ENCODE data around the gene BANK1. TPM values are rescaled to one million over a fixed set of nuclear protein-coding genes. Genes with fewer than 3 reads are reported as not detected.

Gene BANK1
- total and polyA plus RNA-seq, 2 of the 8 experiments (the other 6 are each of a cell fraction or from before 2014, with no cell fraction given), result 0.59 to 0.93 TPM

GRCh38 chr4:101952985-101953384 is 162.5 kb downstream of the BANK1 start:
- CTCF ChIA-PET (ENCODE audit: partially characterized antibody), result no interaction called here
- no peak overlapping the region for H2AFZ ChIP-seq (ENCODE audit: low read length)
- peaks cover 0 to 16% (median 7%) of the 10 kb centered on the region in 4 experiments; a peak in 5 of 7 replicates for H3K4me1 ChIP-seq (replicated peaks in 1 of 4; ENCODE audit: control insufficient read depth in 3 of 4, insufficient read depth in 4 of 4, low read length in 3 of 4)
- 87% methylated on average over 4 of the region's 4 CpGs; no CpG with 5 or more reads in 1 of the 2 experiments for WGBS, 2 experiments (ENCODE audit: extremely low coverage in 1 of 2, insufficient coverage in 1 of 2, insufficient read length in 1 of 2, insufficient replicate concordance in 2 of 2, low coverage in 1 of 2, low lambda C conversion rate in 2 of 2, missing lambda C conversion rate in 1 of 2)
- H4K5ac ChIP-seq (ENCODE audit: insufficient read length, low read depth, low read length), result peak overlapping the region; percentile 73
- no peak overlapping the region for H3K23ac ChIP-seq (ENCODE audit: insufficient read length)
- H3K4me3 ChIP-seq (ENCODE audit: extremely low read depth in 1 of 4, insufficient read depth in 2 of 4, low read depth in 3 of 4, low read length in 4 of 4), result no peak overlapping the region
- no peaks in the 10 kb centered on the region for H3K27me3 ChIP-seq (replicated peaks in 1 of 4; ENCODE audit: control insufficient read depth in 3 of 4, extremely low read depth in 1 of 4, insufficient read depth in 3 of 4, low read length in 3 of 4)
- H2BK120ac ChIP-seq (replicated peaks; ENCODE audit: low read depth, low read length), result no peak overlapping the region
- H4K8ac ChIP-seq (ENCODE audit: extremely low read depth, insufficient read depth, low read length), result no peak overlapping the region
- no peak for FAIRE-seq
- H3K27ac ChIP-seq (ENCODE audit: low read depth, low read length), result no peak overlapping the region
- no peak overlapping the region for H3K9ac ChIP-seq (replicated peaks in 1 of 4; ENCODE audit: extremely low read depth in 1 of 4, low read depth in 3 of 4, low read length in 3 of 4)
- H3K9me3 ChIP-seq (ENCODE audit: insufficient read depth in 2 of 2, low read depth in 1 of 2, low read length in 1 of 2), result no peaks in the 10 kb centered on the region
- no peak overlapping the region for H2BK5ac ChIP-seq (ENCODE audit: low read depth, low read length)
- H3K79me2 ChIP-seq (ENCODE audit: control insufficient read depth in 1 of 2, insufficient read depth in 2 of 2, low read length in 2 of 2), result no peaks in the 10 kb centered on the region
- no peak overlapping the region for H3K18ac ChIP-seq (ENCODE audit: extremely low read depth, low read length)
- no peaks in the 10 kb centered on the region for H3K79me1 ChIP-seq (ENCODE audit: low read depth, low read length)
- H3K36me3 ChIP-seq (ENCODE audit: control insufficient read depth in 2 of 4, insufficient read depth in 4 of 4, low read length in 3 of 4), result no peaks in the 10 kb centered on the region
- no peak overlapping the region for H2BK15ac ChIP-seq (ENCODE audit: low read length)
- H3K23me2 ChIP-seq (ENCODE audit: low read depth, low read length), result no peaks in the 10 kb centered on the region
- no peak overlapping the region for H2AK5ac ChIP-seq (ENCODE audit: low read depth, low read length)
- TF ChIP-seq YY1 (IDR thresholded peaks at IDR 0.05; ENCODE audit: low read depth, low read length) (no peak), RAD21 (IDR thresholded peaks at IDR 0.05 in 1 of 2, conservative IDR thresholded peaks at IDR 0.05 in 1 of 2; ENCODE audit: low read depth in 2 of 2, low read length in 2 of 2) (peak in 1 of 2 experiments; percentile 12; a peak in 1 of 4 replicates), TEAD4 (IDR thresholded peaks at IDR 0.05; ENCODE audit: low read depth, low read length) (no peak)
- H2BK20ac ChIP-seq (ENCODE audit: low read length), result no peak overlapping the region
- no peak for DNase-seq (ENCODE audit: low read depth in 1 of 2, low spot score in 2 of 2)
- POLR2A ChIA-PET (ENCODE audit: partially characterized antibody), result no interaction called here
- no peak overlapping the region for H3K56ac ChIP-seq (replicated peaks; ENCODE audit: insufficient read length, low read depth, low read length)
- H3K4me2 ChIP-seq (ENCODE audit: insufficient read depth in 1 of 2, low read depth in 2 of 2, low read length in 2 of 2), result no peak overlapping the region; a peak in 1 of 4 replicates
- H3K14ac ChIP-seq (ENCODE audit: insufficient read length), result no peak overlapping the region
- H2BK12ac ChIP-seq (ENCODE audit: low read depth, low read length), result no peak overlapping the region; the same call in 1 of the 2 replicates
- no peak overlapping the region for H3K4ac ChIP-seq (replicated peaks; ENCODE audit: insufficient read length, low read depth, low read length)
- no peak overlapping the region for H4K91ac ChIP-seq (replicated peaks; ENCODE audit: insufficient read length, low read length)
- no peaks in the 10 kb centered on the region for H4K20me1 ChIP-seq (replicated peaks in 1 of 2; ENCODE audit: control insufficient read depth in 1 of 2, insufficient read depth in 2 of 2, low read length in 2 of 2)
